GM19328 (cell line): ENCODE data around the gene CPN2.
A peak's percentile ranks its signal among the peaks of the same experiment; 100 is the strongest.

ENCODE experiments used
- ATAC-seq: cut with Tn5 transposase; IDR thresholded peaks from one replicate; pipeline ENCODE4 v1.9.1; 2021; ENCODE audit warnings: mild to moderate bottlenecking, moderate library complexity; ENCODE audit not compliant: unreplicated experiment

The CPN2 gene

GRCh38 chr3:194354315-194354714 lies 3.2 kb upstream of the CPN2 start:
- ATAC-seq = no peak

DNA sequence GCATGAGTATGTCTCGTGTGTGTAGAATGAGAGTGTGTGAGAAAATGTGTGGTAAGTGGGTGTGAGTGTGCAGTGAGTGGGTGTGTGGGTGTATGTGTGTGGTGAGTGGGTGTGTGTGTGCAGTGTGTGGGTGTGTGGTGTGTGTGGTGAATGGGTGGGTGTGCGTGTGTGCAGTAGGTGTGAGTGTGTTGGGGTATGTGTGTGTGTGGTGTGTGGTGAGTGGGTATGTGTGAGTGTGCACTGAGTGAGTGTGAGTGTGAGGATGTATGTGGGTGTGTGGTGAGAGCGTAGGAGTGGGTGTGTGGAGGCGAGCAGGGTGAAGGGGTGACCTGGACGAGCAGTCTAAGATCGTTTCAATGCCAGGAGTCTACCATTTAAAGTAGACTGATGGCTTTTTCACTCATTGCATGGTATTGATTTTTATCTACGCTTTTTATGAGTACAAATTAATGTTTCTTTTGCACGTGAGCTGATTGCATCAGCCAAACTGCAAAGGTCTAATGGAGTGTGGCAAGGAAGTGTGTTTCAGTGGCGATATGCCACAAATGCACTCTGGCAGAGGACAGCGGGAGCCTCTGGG lies 1.6 kb upstream of the CPN2 start:
- no peak for ATAC-seq

DNA sequence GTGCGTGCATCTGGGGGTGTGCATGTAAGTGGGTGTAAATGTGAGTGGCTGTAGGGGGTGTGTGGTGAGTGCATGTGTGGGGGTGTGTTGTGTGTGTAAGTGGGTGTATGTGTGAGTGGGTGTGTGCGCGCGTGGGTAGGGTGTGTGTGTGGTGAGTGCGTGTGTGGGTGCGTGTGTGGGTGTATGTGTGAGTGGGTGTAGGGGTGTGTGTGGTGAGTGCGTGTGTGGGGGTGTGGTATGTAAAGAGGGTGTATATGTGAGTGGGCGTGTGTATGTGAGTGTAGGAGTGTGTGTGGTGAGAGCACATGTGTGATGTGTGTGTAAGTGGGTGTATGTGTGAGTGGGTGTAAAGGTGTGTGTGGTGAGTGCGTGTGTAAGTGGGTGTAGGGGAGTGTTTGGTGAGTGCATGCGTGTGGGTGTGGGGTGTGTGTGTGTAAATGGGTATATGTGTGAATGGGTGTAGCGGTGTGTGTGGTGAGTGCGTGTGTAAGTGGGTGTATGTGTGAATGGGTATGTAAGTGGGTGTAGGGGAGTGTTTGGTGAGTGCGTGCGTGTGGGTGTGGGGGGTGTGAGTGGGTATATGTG lies 916 bp upstream of the CPN2 start:
- no peak for ATAC-seq

DNA sequence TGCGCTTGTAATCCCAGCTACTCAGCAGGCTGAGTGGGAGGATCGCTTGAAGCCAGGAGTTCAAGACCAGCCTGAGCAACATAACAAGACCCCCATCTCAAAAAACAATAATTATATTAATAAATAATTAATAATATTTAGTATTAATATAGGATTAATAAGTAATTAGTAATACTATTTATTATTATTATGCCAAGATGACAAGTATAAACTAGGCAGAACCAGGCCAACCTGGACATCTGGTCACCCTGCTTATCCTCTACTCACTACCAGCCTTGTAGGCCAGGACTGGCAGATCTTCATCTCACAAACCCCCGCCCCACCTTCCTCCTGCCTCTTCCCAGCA lies 429 bp downstream of the CPN2 start:
- ATAC-seq = no peak

DNA sequence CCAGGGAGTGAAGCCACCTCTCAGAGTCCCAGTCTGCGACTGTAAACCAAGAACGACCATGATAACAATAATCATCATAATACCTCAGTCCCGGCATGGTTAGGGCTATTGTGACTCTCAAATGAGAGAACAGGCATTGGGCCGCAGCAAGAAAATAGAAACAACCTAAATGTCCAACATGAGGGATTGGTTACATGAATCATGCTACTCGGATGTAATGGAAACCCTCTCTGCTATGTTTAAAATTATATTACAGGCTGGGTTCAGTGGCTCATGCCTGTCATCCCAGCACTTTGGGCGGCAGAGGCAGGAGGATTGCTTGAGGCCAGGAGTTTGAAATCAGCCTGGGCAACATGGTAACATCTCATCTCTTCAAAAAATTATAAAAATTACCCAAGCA lies 2.8 kb downstream of the CPN2 start:
- no peak for ATAC-seq

- no peak for ATAC-seq
Observed at GRCh38 chr3:194346621-194347020, 4.5 kb downstream of the CPN2 start.

DNA sequence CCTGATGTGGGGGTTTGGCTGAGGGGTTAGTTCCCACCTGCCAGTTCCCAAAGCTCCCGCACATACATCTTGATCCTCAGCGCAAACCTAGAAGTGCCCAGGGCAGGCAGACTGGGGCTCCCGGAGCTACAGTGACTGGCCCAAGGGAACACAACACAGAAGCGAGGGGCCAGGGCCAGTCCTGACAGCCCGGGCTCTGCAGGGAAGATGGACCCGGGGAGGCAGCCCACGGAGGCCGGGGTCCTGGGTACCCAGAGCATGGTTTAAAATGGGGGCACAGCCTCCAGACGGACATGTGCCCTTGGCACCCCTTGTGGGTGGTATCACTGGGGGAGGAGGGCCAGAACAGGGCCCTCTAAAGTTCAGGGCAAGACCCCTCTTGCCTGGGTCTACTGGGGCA lies 5.1 kb downstream of the CPN2 start:
- no peak for ATAC-seq

DNA sequence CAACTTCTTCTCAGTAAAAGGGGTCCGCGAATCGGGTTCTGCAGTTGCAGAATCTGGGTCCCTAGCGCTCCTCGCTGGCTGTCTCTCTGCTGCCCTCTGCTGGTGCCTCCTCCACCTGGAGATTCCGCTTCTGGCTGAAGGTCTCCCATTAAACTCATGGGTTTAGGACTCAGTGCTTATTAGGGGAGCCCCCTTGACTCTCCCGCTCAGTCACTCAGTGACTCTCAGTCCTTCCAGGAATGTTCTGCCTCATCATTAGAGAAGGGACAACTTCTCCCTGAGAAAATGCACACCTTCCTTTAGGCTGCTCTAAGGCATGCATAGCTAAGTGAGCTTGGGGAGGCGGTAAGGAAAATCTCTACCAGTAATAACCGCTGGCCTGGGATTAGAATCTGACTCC lies 7.1 kb downstream of the CPN2 start:
- no peak for ATAC-seq

- no peak for ATAC-seq
Observed at GRCh38 chr3:194343561-194343893, 7.6 kb downstream of the CPN2 start.

GRCh38 chr3:194342861-194343560 lies 8.1 kb downstream of the CPN2 start:
- ATAC-seq = no peak

GRCh38 chr3:194340757-194341400 lies 10.2 kb downstream of the CPN2 start:
- no peak for ATAC-seq

- no peak for ATAC-seq
Observed at GRCh38 chr3:194339840-194340239, 11.3 kb downstream of the CPN2 start.

DNA sequence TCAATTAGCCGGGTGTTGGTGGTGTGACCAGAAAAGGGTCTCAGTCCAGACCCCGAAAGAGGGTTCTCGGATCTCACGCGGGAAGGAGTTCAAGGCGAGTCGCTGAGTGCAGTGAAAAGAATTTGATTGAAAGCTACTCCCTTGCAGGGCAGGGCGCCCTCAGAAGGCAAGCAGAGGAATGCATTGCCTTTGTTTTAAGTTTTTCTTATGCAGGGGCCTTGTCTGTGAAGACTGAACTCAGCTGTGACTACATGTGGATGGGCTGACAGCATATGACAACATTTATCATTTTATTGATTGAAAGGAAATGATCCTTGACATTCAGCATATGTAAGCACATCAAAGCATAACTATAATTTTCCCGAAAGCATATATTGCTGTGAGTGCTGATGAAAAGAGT lies 11.8 kb downstream of the CPN2 start:
- no peak for ATAC-seq

- ATAC-seq = no peak
Observed at GRCh38 chr3:194337965-194338753, 13.0 kb downstream of the CPN2 start.

GRCh38 chr3:194336601-194337355 lies 14.3 kb downstream of the CPN2 start:
- no peak for ATAC-seq

DNA sequence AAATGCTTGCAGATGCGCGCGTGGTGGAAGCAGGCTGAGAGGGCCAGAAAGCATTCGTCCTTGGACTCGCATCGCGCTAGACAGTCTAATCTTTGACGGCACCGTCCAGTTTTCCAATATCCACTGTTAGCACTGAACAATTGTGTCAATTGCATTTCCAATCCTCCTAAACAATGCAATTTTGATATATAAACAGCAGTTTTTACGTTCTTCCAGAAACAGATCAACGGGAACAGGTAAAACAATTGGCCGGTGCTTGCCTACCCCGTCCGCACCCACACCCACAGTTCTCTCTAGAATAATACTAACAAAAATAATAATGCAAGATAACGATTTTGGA lies 17.2 kb downstream of the CPN2 start:
- no peak for ATAC-seq

- peak; percentile 90 for ATAC-seq
Observed at GRCh38 chr3:194333212-194333980, 17.7 kb downstream of the CPN2 start.

- no peak for ATAC-seq
Observed at GRCh38 chr3:194332858-194333211, 18.3 kb downstream of the CPN2 start.

GRCh38 chr3:194330579-194330978 lies 20.5 kb downstream of the CPN2 start:
- no peak for ATAC-seq

- ATAC-seq = no peak
Observed at GRCh38 chr3:194330160-194330559, 21.0 kb downstream of the CPN2 start.
